Endothelial cell of umbilical vein (primary cell): ENCODE results near the gene MFN2. TPM values are rescaled to one million over a fixed set of nuclear protein-coding genes. Genes with fewer than 3 reads are reported as not detected.

Experiments used
- BruUV-seq: library from RNA; stranded (reverse); fragments of 400-500 nt; replicated peaks from 2 replicates; lab custom pipeline; 2021; lab: Mats Ljungman, UMichigan
- CTCF ChIA-PET: fragments of 300-600, 350-600 bp; sonication (Branson Sonifier 250); formaldehyde crosslinking; loops from one replicate; lab custom pipeline; 2021; ENCODE audit warnings: antibody characterized with exemption, inconsistent platforms; lab: Charles Lee
- POLR2A ChIA-PET: fragments of 300-600, 350-600 bp; sonication (Branson Sonifier 250); formaldehyde crosslinking; loops from one replicate; lab custom pipeline; 2021; ENCODE audit warnings: antibody characterized with exemption, inconsistent platforms; lab: Charles Lee
- DNase-seq: peaks from one replicate; pipeline ENCODE4 v3.0.0-alpha.2; 2011; ENCODE audit warnings: low read depth, low spot score
- FAIRE-seq: peaks from 2 replicates; lab custom pipeline; 2011; peaks lifted over from hg19 to GRCh38; lab: Jason Lieb, UNC
- H2AFZ ChIP-seq: 2 replicates; pipeline ENCODE4 v1.6.0; 2012; ENCODE audit warnings: low read depth, low read length, control low read depth, inconsistent platforms
- H3K27ac ChIP-seq: 2 replicates; pipeline ENCODE4 v1.5.1; 2011; ENCODE audit warnings: low read depth, mild to moderate bottlenecking, control low read depth, low read length, moderate library complexity; ENCODE audit not compliant: insufficient read depth
- H3K27me3 ChIP-seq, 2 experiments: 2 replicates each; pipeline versions ENCODE4 v1.6.0 to v1.6.1; 2011; ENCODE audit warnings: low read length in 2 of 2, mixed read lengths in 1 of 2; ENCODE audit not compliant: control insufficient read depth in 2 of 2, insufficient read depth in 2 of 2
- H3K36me3 ChIP-seq, 2 experiments: 2 replicates in 1 of 2; 3 replicates in 1 of 2; pipeline ENCODE4 v1.5.1; 2011; ENCODE audit warnings: low read length in 2 of 2, mild to moderate bottlenecking in 1 of 2, moderate library complexity in 1 of 2; ENCODE audit not compliant: control insufficient read depth in 2 of 2, insufficient read depth in 2 of 2; ENCODE audit errors: extremely low read depth in 1 of 2
- H3K4me1 ChIP-seq: 3 replicates; pipeline ENCODE4 v1.5.1; 2011; ENCODE audit warnings: mild to moderate bottlenecking, low read length; ENCODE audit not compliant: control insufficient read depth, insufficient read depth; ENCODE audit errors: extremely low read depth
- H3K4me2 ChIP-seq: 2 replicates; pipeline ENCODE4 v1.6.1; 2011; ENCODE audit warnings: low read length, control low read depth, mixed read lengths; ENCODE audit not compliant: insufficient read depth
- H3K4me3 ChIP-seq, 3 experiments: fragments of 200-600 bp in 1 of 3; sonication (generic), shearing (Covaris generic) in 1 of 3; replicated peaks in 1 of 3; 2 replicates each; pipeline ENCODE4 v1.5.1; 2011 to 2016; ENCODE audit warnings: control low read depth in 3 of 3, low read length in 3 of 3, mild to moderate bottlenecking in 2 of 3, inconsistent platforms in 1 of 3, low read depth in 1 of 3, moderate library complexity in 1 of 3; ENCODE audit not compliant: insufficient read depth in 1 of 3
- H3K79me2 ChIP-seq: 2 replicates; pipeline ENCODE4 v1.6.0; 2012; ENCODE audit warnings: low read length, inconsistent platforms; ENCODE audit not compliant: control insufficient read depth, insufficient read depth
- H3K9ac ChIP-seq: replicated peaks from 2 replicates; pipeline ENCODE3; 2011; ENCODE audit warnings: low read length, control low read depth; ENCODE audit not compliant: insufficient read depth; ENCODE audit errors: extremely low read depth
- H3K9me1 ChIP-seq: replicated peaks from 3 replicates; pipeline ENCODE4 v1.6.0; 2011; ENCODE audit warnings: mild to moderate bottlenecking, low read length; ENCODE audit not compliant: control insufficient read depth, insufficient read depth; ENCODE audit errors: extremely low read depth
- H3K9me3 ChIP-seq: replicated peaks from 2 replicates; pipeline ENCODE4 v1.5.1; 2012; ENCODE audit warnings: low read length, inconsistent platforms; ENCODE audit not compliant: control insufficient read depth, insufficient read depth
- H4K20me1 ChIP-seq: replicated peaks from 2 replicates; pipeline ENCODE3; 2011; ENCODE audit warnings: mild to moderate bottlenecking, low read length; ENCODE audit not compliant: control insufficient read depth, insufficient read depth; ENCODE audit errors: extremely low read depth
- EZH2 ChIP-seq: IDR thresholded peaks from 2 replicates; pipeline ENCODE4 v1.6.1; 2012; ENCODE audit warnings: borderline replicate concordance, low read depth, mild to moderate bottlenecking, moderate library complexity, low read length, inconsistent platforms; ENCODE audit not compliant: severe bottlenecking
- FOS ChIP-seq: IDR thresholded peaks from 2 replicates; pipeline ENCODE4 v1.6.1; 2011; ENCODE audit warnings: mild to moderate bottlenecking, low read length, moderate library complexity, borderline replicate concordance; ENCODE audit not compliant: insufficient read depth
- GATA2 ChIP-seq: IDR thresholded peaks from 2 replicates; pipeline ENCODE4 v1.7.0; 2011; ENCODE audit warnings: low read depth, mild to moderate bottlenecking, moderate library complexity, mixed read lengths, low read length; ENCODE audit not compliant: insufficient read length, insufficient read depth
- JUN ChIP-seq: IDR thresholded peaks from 2 replicates; pipeline ENCODE4 v1.6.1; 2011; ENCODE audit warnings: borderline replicate concordance, low read depth; ENCODE audit not compliant: insufficient read length, insufficient read depth
- MYC ChIP-seq: IDR thresholded peaks from one replicate; pipeline ENCODE4 v1.6.1; 2011; ENCODE audit warnings: mild to moderate bottlenecking, low read depth, low read length
- POLR2A ChIP-seq: IDR thresholded peaks from 2 replicates; pipeline ENCODE4 v1.6.1; 2012; ENCODE audit warnings: low read depth, mild to moderate bottlenecking, control low read depth, low read length
- POLR2AphosphoS5 ChIP-seq: IDR thresholded peaks from 2 replicates; pipeline ENCODE4 v1.6.1; 2012; ENCODE audit warnings: low read depth, mild to moderate bottlenecking, control low read depth, low read length, moderate library complexity; ENCODE audit not compliant: insufficient read depth
- dilution Hi-C: fragments of 300-500 bp; cut with MboI; formaldehyde crosslinking; loops from one replicate; pipeline ENCODE4 v1.15.0; 2019; ENCODE audit warnings: low sequenced_read_pairs; ENCODE audit not compliant: extremely low pct_ligation_motif_present
- intact Hi-C: fragments of 100-400 bp; cut with micrococcal nuclease; formaldehyde crosslinking; loops from one replicate; pipeline ENCODE4 v1.10.0; 2022
- polyA plus RNA-seq, 4 experiments: library from polyadenylated mRNA; depleted of rRNA in 3 of 4; stranded (reverse) in 3 of 4; unstranded in 1 of 4; fragments of >200 nt; gene quantifications; 2 replicates each; pipeline versions ENCODE4 v1.2.1 to v1.2.3, GENCODE V29; 2011 to 2012; ENCODE audit warnings: missing spikeins in 1 of 4
- total RNA-seq: library from RNA; stranded (reverse); gene quantifications from 2 replicates; pipeline ENCODE4 v1.2.3, GENCODE V29; 2021
- TF ChIP-seq, protein P1 (sequence below), 2 donors: IDR thresholded peaks; 1 replicate in 1 of 2; 2 replicates in 1 of 2; pipeline ENCODE4 v1.5.1; 2011; ENCODE audit warnings: low read length in 2 of 2, mild to moderate bottlenecking in 2 of 2, moderate library complexity in 2 of 2, control low read depth in 1 of 2, inconsistent platforms in 1 of 2, low read depth in 1 of 2; ENCODE audit not compliant: insufficient read depth in 1 of 2; ENCODE audit errors: extremely low read depth in 1 of 2
- TF ChIP-seq, protein P2 (sequence below): IDR thresholded peaks from 2 replicates; pipeline ENCODE4 v1.6.1; 2011; ENCODE audit not compliant: insufficient read depth, insufficient read length

The MFN2 gene
- total and polyA plus RNA-seq, 2 donors (not counting 3 experiments of a cell fraction or from before 2014, with no cell fraction given): 51.4 to 82.4 TPM

DNA sequence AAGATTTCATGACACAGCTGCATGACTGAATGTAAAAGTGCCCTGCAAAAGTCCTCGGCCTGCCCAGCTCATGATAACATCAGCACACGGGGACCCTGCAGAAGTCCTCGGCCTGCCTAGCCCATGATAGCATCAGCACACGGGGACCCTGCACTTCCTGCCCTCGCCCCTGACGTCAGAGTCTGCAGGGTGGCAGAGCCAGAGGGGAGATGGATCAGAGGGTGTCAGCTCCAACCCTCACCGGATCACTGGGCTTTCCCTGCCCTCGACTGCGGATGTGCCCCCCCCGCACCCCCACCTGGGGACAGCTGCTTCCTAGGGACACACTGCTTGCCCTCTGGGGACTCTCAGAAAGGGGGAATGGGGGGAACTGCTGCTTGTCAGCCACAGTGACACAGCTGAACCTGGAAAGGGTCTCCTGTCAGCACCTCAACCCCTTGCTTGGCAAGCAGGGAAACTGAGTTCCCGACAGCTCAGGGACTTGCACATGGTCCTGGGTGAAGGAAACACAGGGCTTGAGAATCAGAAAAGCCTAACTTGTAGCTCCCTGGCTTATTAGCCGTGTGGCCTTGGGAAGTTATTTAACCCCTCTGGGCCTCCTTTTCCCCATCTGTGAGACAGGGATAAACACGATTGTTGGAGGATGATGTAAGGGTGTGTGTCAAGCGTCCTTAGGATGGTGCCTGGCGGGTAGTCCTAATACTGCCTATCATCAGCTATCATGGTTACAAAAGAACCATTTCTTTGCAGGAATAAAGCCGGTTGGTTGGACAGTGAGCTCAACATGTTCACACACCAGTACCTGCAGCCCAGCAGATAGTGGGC is 30.7 kb downstream of the MFN2 start:
- H3K36me3 ChIP-seq: peaks cover 5 to 38% of the 10 kb centered on the region in 2 experiments
- ChIA-PET POLR2A (no interaction called here), CTCF (no interaction called here)
- H3K9ac ChIP-seq: no peak overlapping the region
- no peak overlapping the region for H3K4me3 ChIP-seq
- intact Hi-C loops (loop anchor here (2.0 kb wide), 1 partner anchor 98 kb away; no protein-coding TSS in a partner anchor), dilution Hi-C loops (no loop called here)
- H2AFZ ChIP-seq: no peak overlapping the region
- no peak for FAIRE-seq
- H3K9me1 ChIP-seq: no peaks in the 10 kb centered on the region
- no peaks in the 10 kb centered on the region for H3K9me3 ChIP-seq
- no TSS peak for BruUV-seq
- H4K20me1 ChIP-seq: no peaks in the 10 kb centered on the region
- H3K27ac ChIP-seq: no peak overlapping the region
- H3K79me2 ChIP-seq: no peaks in the 10 kb centered on the region
- no peaks in the 10 kb centered on the region for H3K4me1 ChIP-seq
- no peaks in the 10 kb centered on the region for H3K27me3 ChIP-seq
- no peak for TF ChIP-seq EZH2
- TF ChIP-seq, protein P1, sequence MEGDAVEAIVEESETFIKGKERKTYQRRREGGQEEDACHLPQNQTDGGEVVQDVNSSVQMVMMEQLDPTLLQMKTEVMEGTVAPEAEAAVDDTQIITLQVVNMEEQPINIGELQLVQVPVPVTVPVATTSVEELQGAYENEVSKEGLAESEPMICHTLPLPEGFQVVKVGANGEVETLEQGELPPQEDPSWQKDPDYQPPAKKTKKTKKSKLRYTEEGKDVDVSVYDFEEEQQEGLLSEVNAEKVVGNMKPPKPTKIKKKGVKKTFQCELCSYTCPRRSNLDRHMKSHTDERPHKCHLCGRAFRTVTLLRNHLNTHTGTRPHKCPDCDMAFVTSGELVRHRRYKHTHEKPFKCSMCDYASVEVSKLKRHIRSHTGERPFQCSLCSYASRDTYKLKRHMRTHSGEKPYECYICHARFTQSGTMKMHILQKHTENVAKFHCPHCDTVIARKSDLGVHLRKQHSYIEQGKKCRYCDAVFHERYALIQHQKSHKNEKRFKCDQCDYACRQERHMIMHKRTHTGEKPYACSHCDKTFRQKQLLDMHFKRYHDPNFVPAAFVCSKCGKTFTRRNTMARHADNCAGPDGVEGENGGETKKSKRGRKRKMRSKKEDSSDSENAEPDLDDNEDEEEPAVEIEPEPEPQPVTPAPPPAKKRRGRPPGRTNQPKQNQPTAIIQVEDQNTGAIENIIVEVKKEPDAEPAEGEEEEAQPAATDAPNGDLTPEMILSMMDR (IDR thresholded peaks at IDR 0.05; ENCODE audit: extremely low read depth in 1 of 2, insufficient read depth in 1 of 2, low read depth in 1 of 2, low read length in 2 of 2): no peak
- no peak for TF ChIP-seq FOS
- no peak for TF ChIP-seq MYC
- TF ChIP-seq POLR2A: no peak
- TF ChIP-seq, protein P2, sequence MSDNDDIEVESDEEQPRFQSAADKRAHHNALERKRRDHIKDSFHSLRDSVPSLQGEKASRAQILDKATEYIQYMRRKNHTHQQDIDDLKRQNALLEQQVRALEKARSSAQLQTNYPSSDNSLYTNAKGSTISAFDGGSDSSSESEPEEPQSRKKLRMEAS: no peak
- no peak for TF ChIP-seq POLR2AphosphoS5
- no peak for TF ChIP-seq JUN
- no peak for TF ChIP-seq GATA2
- no peak overlapping the region for H3K4me2 ChIP-seq
- DNase-seq: no peak
